Prostate gland (tissue), 2 donors: ENCODE measurements around the gene AKT1.

Experiments used
- POLR2A ChIP-seq: fragments of 450-650 bp; IDR thresholded peaks from one replicate; pipeline ENCODE4 v1.6.1; 2016; ENCODE audit warnings: antibody characterized with exemption, mild to moderate bottlenecking
- POLR2AphosphoS5 ChIP-seq: sonication (generic); formaldehyde crosslinking; IDR thresholded peaks from one replicate; pipeline ENCODE4 v1.6.1; 2017; ENCODE audit warnings: antibody characterized with exemption
- TF ChIP-seq, protein P1 (sequence below), 4 experiments: fragments of 200-600 bp in 2 of 4; fragments of 450-650 bp in 2 of 4; sonication (generic) in 2 of 4; IDR thresholded peaks; 1 replicate in 3 of 4; 2 replicates in 1 of 4; pipeline ENCODE4 v1.5.1; 2016 to 2019; ENCODE audit warnings: antibody characterized with exemption in 4 of 4, mild to moderate bottlenecking in 2 of 4, moderate library complexity in 2 of 4

- TF ChIP-seq, protein P1, sequence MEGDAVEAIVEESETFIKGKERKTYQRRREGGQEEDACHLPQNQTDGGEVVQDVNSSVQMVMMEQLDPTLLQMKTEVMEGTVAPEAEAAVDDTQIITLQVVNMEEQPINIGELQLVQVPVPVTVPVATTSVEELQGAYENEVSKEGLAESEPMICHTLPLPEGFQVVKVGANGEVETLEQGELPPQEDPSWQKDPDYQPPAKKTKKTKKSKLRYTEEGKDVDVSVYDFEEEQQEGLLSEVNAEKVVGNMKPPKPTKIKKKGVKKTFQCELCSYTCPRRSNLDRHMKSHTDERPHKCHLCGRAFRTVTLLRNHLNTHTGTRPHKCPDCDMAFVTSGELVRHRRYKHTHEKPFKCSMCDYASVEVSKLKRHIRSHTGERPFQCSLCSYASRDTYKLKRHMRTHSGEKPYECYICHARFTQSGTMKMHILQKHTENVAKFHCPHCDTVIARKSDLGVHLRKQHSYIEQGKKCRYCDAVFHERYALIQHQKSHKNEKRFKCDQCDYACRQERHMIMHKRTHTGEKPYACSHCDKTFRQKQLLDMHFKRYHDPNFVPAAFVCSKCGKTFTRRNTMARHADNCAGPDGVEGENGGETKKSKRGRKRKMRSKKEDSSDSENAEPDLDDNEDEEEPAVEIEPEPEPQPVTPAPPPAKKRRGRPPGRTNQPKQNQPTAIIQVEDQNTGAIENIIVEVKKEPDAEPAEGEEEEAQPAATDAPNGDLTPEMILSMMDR (IDR thresholded peaks at IDR 0.05): no peak
- TF ChIP-seq POLR2AphosphoS5: no peak
- no peak for TF ChIP-seq POLR2A
Measured at GRCh38 chr14:104804481-104805325, 9.2 kb upstream of the AKT1 start.
